ENCODE results near the gene NPHP1. TPM values are rescaled to one million over a fixed set of nuclear protein-coding genes. Genes with fewer than 3 reads are reported as not detected.
"Not testable (repeated sequence)": the region's sequence is repeated elsewhere in the genome, so short reads cannot be mapped to it uniquely, and the experiment has no call there.

The NPHP1 gene
- total and polyA plus RNA-seq, 10 donors = 1.2 to 4.6 (median 2.6) TPM

- intact Hi-C loops (cut with DNase I; ENCODE audit: low total_unique reads) = no loop called here
- 72 to 83% (median 75%) methylated on average over 11 to 20 of the region's 20 CpGs for WGBS, 5 donors
- peak overlapping the region in 6 of 8 donors; percentile 4 to 89 (median 86) for H3K27ac ChIP-seq
- H3K4me1 ChIP-seq = peaks cover 8 to 51% (median 26%) of the 10 kb centered on the region in 6 donors
- H3K36me3 ChIP-seq = no peaks in the 10 kb centered on the region
- H3K4me3 ChIP-seq = no peak overlapping the region
- H3K9me3 ChIP-seq = peaks cover 0 to 8% (median 0%) of the 10 kb centered on the region in 8 donors
- DNase-seq = no peak
- no peak for TF ChIP-seq POLR2A (IDR thresholded peaks at IDR 0.05)
- TF ChIP-seq POLR2AphosphoS5 (IDR thresholded peaks at IDR 0.05) = no peak
- TF ChIP-seq, protein P1, sequence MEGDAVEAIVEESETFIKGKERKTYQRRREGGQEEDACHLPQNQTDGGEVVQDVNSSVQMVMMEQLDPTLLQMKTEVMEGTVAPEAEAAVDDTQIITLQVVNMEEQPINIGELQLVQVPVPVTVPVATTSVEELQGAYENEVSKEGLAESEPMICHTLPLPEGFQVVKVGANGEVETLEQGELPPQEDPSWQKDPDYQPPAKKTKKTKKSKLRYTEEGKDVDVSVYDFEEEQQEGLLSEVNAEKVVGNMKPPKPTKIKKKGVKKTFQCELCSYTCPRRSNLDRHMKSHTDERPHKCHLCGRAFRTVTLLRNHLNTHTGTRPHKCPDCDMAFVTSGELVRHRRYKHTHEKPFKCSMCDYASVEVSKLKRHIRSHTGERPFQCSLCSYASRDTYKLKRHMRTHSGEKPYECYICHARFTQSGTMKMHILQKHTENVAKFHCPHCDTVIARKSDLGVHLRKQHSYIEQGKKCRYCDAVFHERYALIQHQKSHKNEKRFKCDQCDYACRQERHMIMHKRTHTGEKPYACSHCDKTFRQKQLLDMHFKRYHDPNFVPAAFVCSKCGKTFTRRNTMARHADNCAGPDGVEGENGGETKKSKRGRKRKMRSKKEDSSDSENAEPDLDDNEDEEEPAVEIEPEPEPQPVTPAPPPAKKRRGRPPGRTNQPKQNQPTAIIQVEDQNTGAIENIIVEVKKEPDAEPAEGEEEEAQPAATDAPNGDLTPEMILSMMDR (IDR thresholded peaks at IDR 0.05 in 8 of 11, conservative IDR thresholded peaks at IDR 0.05 in 3 of 11) = no peak
- peaks cover 0 to 31% (median 0%) of the 10 kb centered on the region in 7 donors for H3K27me3 ChIP-seq (replicated peaks in 1 of 7)
Measured at GRCh38 chr2:110103061-110103961, 101.5 kb downstream of the NPHP1 start.

DNA sequence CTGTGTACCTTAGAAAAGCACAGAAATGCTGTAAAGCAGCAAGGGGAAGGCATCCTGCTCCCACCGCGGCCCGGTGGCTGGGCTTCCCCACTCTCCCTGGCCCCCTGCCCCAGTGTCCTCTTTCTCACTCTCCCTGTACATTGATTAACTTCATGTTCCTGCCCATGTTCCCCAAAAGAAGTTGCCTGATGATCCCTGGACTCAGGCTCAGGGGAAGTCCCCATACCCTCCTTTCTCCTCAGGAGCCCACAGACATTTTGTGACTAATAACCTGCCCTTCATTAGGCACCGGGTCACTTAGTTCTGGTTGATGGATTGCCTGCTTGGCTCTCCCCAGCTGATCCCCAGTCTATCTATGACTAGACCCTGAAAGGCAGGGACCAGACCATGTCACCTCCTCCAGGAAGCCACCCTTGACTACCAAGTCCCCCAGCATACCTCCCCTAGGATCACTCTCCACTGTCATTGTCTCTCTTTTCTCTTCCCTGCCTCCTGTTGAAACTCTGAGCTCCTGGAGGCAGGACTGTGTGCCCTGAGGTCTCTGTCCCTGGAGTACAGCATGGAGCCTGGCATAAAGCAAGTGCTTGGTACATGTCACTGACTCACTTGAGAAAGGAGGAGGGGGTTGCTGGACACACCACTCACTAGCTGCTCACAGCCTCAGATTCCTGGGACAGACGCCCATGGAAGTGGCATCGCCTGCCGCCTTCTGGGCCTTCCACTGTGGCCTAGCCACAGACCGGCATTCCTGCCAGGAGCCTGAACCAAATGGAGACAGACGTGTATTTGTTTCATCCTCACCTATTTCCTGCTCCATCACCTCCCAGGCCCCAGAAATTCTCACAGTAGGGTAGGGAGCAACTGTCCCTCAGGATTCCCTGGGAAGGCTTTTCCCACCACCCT lies 102.7 kb downstream of the NPHP1 start:
- H3K9me3 ChIP-seq = peaks cover 0 to 3% (median 0%) of the 10 kb centered on the region in 8 donors
- intact Hi-C loops (cut with DNase I; ENCODE audit: low total_unique reads) = no loop called here
- WGBS, 5 donors = 58 to 73% (median 64%) methylated on average over 9 of the region's 9 CpGs
- no peak overlapping the region for H3K4me3 ChIP-seq
- no peaks in the 10 kb centered on the region for H3K36me3 ChIP-seq
- DNase-seq = no peak
- H3K27me3 ChIP-seq (replicated peaks in 1 of 7) = peaks cover 0 to 20% (median 0%) of the 10 kb centered on the region in 7 donors
- peak overlapping the region; percentile 57 to 89 (median 86) for H3K27ac ChIP-seq
- peaks cover 8 to 51% (median 26%) of the 10 kb centered on the region in 6 donors for H3K4me1 ChIP-seq
- no peak for TF ChIP-seq POLR2AphosphoS5 (IDR thresholded peaks at IDR 0.05)
- TF ChIP-seq, protein P1 (IDR thresholded peaks at IDR 0.05 in 8 of 11, conservative IDR thresholded peaks at IDR 0.05 in 3 of 11) = no peak
- TF ChIP-seq POLR2A (IDR thresholded peaks at IDR 0.05) = peak in 1 of 3 donors; percentile 23

DNA sequence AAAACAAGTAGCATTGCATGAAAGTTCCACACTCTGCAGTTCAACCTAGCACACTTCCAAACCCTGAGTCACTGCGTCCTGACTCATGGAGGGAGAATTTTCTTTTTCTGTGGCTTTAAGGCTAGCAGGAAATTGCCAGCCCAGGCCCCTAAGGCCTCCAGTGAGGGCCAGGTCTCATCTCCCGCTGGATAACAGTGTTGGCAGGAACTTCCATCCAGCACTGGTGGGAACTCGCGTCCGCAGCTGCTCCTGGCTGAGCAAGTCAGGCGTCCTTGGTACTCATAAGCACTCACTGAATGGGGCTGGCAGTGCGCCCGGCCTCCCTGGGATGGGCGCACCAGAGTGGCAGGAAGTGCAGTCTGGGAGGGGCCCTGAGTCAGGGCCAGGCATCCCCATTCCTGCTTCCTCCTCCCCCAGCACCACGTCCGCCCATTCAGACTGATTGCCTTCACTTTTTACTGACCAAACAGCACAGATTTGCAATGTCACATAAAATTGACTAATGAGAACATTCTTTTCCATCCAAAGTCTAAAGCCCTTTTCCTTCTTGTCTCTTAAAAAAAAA lies 103.5 kb downstream of the NPHP1 start:
- peaks cover 0 to 18% (median 0%) of the 10 kb centered on the region in 7 donors for H3K27me3 ChIP-seq (replicated peaks in 1 of 7)
- WGBS, 5 donors = 8 to 11% (median 10%) methylated on average over 11 of the region's 11 CpGs
- peaks cover 8 to 51% (median 26%) of the 10 kb centered on the region in 6 donors for H3K4me1 ChIP-seq
- DNase-seq = peak; percentile 92
- no peaks in the 10 kb centered on the region for H3K36me3 ChIP-seq
- TF ChIP-seq POLR2A (IDR thresholded peaks at IDR 0.05) (no peak), POLR2AphosphoS5 (IDR thresholded peaks at IDR 0.05) (peak; percentile 82 to 92 (median 88))
- intact Hi-C loops (cut with DNase I; ENCODE audit: low total_unique reads) = no loop called here
- peak overlapping the region; percentile 57 to 89 (median 86) for H3K27ac ChIP-seq
- H3K9me3 ChIP-seq = no peaks in the 10 kb centered on the region
- no peak overlapping the region for H3K4me3 ChIP-seq

DNA sequence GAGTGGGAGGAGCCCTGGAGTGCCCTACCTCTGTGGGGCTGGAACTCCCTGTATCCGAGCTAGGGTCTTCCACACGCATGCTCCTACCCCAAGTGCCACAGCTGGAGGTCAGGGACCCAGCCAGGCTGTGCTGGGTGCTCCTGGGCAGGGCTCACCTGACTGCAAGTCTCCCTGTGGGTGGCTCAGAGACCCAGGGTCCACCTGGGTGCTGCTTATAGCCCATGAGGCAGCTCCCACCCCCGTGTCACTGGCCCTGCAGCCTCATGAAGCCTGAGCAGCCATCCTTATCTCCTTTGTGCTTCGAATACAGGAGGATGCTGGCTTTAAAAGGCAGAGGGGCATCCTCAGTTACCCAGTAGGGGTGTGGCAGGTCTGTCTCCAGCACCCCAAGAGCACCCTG lies 103.9 kb downstream of the NPHP1 start:
- peaks cover 8 to 47% (median 26%) of the 10 kb centered on the region in 6 donors for H3K4me1 ChIP-seq
- peak overlapping the region; percentile 42 to 89 (median 86) for H3K27ac ChIP-seq
- H3K4me3 ChIP-seq; intact Hi-C loops (cut with DNase I; ENCODE audit: low total_unique reads); H3K36me3 ChIP-seq; DNase-seq; H3K9me3 ChIP-seq: not testable (repeated sequence)
- peaks cover 0 to 13% (median 0%) of the 10 kb centered on the region in 7 donors for H3K27me3 ChIP-seq (replicated peaks in 1 of 7)
- WGBS, 5 donors = 41 to 68% (median 59%) methylated on average over 3 to 4 of the region's 4 CpGs
